GM19351 (cell line): ENCODE measurements around the gene TRMT13.
A peak's percentile ranks its signal among the peaks of the same experiment; 100 is the strongest.
"Not testable (repeated sequence)": the region's sequence is repeated elsewhere in the genome, so short reads cannot be mapped to it uniquely, and the experiment has no call there.

Experiments used
- ATAC-seq: cut with Tn5 transposase; IDR thresholded peaks from one replicate; pipeline ENCODE4 v1.9.1; 2021; ENCODE audit warnings: mild to moderate bottlenecking, moderate library complexity; ENCODE audit not compliant: unreplicated experiment

The TRMT13 gene

DNA sequence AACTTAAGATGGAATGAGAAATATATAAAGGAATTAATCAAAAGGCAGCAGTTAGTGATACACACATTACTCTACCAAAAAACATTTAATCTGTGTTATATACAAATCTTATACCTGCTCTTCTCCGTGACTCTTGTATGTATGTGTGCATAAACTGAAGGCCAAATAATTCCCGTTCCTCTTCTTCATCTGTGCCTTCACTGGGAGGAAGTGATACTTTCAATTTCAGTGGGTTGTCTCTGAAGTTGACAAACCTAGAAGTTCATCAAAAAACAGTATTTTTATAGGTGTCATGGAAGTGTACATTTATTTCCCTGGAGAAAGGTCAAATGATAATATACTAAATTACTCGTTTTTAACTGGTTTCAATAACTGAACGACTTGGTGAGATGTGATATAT lies 19.3 kb downstream of the TRMT13 start:
- ATAC-seq, result peak; percentile 70

DNA sequence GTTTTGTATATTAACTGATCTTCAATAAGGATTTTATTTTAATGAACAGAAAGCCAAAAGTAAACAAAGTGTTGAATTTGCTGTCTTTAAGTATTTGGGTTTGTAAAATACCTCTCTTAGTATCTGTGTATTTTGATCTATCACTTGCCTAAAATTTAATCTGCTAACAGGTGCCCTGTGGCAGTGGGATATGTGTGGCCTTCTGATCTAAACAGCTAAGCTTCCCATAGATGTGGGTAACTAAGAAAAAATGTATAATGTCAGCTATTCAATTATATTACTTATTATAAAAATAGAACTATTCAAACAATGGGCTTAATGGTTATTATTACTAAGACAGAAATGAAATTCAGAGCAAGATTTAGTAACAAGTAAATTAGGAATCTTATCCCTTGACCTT lies 29.9 kb downstream of the TRMT13 start:
- ATAC-seq, result no peak

DNA sequence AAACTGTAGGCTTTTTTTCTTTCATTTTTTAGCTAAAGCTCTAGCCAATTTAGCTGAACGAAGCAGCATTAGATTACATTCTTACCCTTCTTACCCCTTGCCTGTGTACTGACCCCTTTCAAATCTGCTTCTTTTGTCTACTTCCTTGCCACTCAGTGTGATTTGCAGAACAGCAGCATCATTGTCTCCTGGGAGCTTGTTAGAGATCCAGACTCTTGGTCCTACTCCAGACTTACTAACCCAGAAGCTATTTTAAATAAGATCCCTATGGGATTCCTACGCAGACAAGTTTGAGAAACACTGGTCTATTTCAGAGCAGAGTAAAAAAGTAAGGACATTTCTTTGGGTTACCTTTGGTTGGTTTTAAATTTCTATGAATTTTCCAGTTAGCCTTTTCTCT lies 31.3 kb downstream of the TRMT13 start:
- no peak for ATAC-seq

DNA sequence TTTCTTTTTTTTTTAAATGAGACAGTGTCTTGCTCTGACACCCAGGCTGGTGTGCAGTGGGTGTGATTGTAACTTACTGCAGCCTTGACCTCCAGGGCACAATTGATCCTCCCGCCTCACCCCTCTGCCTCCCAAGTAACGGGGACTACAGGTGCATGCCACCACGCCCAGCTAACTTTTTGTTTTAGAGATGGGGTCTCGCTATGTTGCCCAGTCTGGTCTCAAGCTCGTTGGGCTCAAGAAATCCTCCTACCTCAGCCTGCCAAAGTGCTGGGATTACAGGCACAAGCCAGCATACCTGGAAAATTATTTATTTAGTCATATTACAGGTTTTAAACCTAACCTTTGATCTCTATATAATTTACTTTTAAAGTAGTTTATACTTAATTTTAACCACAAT lies 31.7 kb downstream of the TRMT13 start:
- ATAC-seq, result no peak

DNA sequence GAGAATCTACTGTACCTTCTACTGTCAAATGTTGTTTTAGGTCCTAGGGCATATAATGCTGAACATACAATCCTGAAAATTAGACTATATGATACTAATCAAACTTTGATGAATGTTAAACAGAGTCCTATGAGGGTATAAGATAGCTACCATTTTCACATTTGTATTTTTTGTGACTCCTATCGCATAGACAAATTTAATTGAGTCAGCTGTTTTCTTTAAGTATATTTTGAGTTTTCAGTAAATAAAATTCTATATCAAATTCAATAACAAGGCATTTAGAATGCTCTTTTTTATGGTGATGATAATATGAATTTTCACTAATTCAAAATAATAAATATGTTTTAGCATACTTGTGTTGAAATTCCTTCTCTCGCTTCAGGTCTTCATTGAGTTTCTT lies 35.1 kb downstream of the TRMT13 start:
- no peak for ATAC-seq

DNA sequence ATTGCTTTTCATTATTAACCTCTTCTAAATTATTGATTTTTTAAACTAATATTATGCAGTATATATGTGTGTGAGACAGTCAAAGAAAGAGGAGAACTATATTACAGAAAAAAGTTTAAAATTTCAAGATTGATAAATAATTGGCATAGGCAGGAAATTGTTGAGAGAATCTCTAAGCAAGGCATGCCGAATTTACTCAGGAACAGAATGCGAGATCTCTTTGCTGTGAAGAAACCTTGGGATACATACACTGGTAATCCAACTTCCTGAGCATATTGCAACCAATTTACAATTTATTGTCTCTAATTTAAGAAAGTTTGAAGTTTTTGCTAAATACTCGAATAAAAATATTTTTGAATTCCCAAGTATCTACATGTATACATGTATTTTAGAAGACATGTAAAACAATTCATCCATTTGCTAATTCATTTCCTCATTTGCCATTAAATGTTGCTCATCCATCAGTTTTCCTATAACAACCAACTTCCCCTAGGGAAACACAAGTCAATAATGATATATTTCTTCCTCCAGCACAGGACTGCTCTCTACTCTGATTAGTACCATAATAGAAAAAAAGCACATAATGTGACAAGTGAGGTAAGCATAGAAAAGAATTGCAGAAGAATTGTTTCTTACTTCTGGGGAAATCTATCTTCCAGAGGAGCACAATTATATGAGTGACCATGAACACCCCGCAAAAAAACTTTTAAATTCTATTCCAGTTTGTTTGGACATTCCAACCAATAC lies 44.5 kb downstream of the TRMT13 start:
- ATAC-seq, result no peak

DNA sequence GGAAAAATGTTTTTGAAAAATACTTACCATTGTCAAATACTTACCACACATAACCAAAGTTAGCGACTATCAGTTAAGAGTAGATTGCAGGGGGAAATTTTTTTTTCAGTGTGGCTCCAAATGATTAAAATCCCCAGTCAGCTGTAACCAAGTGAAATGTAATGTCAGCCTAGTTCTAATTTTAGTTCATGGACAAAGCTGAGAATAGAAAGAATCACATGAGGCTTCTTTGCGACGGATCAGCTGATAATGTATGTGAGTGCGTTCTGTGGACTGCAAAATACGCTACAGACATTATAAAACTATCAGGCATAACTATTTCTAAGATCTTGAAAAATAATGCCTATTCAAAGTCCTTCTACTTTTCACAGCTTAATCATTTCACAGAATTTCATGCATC lies 45.1 kb downstream of the TRMT13 start, which contains the start of gene LRRC39:
TSS of gene LRRC39 (minus strand) at position 166 of the 400 bp plus-strand sequence. CDS start 9,740 bp downstream, outside the sequence.
- ATAC-seq, result no peak

DNA sequence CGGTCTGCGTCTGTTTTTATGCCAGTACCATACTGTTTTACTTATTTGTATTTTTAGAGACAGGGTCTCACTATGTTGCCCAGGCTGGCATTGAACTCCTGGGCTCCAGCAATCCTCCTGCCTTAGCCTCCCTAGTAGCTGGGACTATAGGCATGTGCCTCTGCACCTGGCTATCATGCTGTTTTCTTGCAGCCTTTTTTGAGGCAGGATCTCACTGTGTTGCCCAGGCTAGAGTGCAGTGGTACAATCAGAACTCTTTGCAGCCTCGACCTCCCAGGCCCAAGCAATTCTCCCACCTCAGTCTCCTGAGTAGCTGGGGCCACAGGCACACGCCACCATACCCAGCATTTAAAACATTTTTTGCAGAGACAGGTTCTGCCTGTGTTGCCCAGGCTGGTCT lies 50.4 kb downstream of the TRMT13 start:
- no peak for ATAC-seq

DNA sequence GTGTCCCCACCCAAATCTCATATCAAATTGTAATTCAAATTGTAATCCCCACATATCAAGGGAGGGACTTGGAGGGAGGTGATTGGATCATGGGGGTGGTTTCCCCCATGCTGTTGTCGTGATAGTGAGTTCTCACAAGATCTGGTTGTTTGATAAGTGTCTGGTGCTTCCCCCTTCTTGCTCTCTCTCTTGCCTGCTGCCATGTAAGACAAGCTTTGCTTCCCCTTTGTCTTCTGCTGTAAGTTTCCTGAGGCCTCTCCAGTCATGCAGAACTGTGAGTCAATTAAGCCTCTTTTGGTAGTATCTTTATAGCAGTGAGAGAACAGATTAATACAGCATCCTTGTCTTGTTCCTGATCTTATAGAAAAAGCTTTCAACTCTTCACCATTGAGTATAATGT lies 51.6 kb downstream of the TRMT13 start:
- peak; percentile 90 for ATAC-seq

DNA sequence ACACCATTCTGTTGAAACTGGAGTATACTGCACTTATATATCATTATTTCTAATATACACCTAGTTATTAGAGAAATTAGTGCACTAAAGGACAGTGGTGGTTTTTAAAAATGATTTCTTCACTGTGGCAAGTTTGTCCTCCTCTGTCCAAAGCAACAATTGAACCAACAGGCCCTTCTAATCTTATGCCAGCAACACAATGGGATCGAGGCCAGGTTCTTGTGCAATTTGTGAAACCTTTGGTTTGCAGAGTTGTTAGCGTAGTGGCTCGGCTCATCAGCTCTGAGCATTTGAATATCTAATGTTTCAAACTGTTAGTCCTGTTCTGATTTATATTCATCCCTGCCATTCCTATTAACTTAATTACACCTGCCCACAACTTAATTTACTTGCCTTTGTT lies 54.9 kb downstream of the TRMT13 start:
- ATAC-seq, result no peak

DNA sequence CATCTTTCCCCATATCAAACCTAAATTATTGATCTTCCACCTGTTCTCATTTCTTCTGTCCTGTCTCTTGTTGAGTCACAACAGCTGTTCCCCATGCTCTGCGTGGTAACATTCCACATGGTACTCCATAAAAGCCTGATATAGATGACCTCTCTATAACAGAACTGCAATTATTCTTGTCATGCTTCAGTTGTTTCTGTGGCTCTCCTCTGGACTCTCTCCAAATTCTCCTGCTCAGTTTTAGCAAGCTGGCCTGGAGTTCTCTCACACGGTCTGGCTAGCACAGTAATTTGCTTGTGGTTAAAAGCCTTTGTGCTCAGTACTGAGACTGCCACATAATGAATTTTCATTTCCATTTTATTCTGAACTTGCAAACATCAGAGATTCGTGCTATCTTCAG lies 55.7 kb downstream of the TRMT13 start:
- peak; percentile 57 for ATAC-seq

DNA sequence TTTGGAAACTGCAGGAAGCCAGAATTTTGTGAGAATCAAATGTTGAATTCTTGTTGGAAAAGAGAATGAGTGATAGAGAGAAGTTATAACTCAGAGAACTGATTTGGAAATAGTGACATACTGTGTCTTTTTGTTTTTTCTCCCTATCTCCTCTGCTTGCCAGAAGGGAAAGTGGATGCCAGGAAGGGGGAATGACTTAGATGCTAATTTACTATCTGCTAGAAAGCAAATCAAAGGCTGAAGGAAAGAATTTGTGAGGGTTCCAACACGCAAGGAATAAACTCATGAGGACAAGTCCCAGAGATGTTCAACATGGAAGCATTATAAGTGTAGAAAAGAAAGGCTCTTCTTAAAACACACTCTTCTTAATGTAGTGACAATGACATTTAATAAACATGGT lies 65.6 kb downstream of the TRMT13 start:
- ATAC-seq, result no peak

DNA sequence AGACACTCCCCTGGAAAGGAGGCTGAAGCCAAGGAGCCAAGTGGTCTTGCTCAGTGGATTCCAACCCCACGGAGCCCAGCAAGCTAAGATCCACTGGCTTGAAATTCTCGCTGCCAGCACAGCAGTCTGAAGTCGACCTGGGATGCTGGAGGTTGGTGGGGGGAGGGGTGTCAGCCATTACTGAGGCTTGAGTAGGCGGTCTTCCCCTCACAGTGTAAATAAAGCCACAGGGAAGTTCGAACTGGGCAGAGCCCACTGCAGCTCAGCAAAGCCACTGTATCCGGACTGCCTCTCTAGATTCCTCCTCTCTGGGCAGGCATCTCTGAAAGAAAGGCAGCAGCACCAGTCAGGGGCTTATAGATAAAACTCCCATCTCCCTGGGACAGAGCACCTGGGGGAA lies 67.1 kb downstream of the TRMT13 start:
- not testable (repeated sequence) for ATAC-seq
